Sigmoid colon (tissue), 3 donors: ENCODE data around the gene ANKRD27.

Source experiments
- CTCF ChIP-seq, 4 experiments: fragments of 450-650 bp in 3 of 4; fragments of 200-600 bp in 1 of 4; IDR thresholded peaks; one replicate each; pipeline ENCODE4 v1.5.1; 2016 to 2019; ENCODE audit warnings: antibody characterized with exemption in 4 of 4, mild to moderate bottlenecking in 3 of 4, moderate library complexity in 2 of 4
- POLR2A ChIP-seq, 2 donors: fragments of 450-650 bp; IDR thresholded peaks; one replicate each; pipeline ENCODE4 v1.6.1; 2016; ENCODE audit warnings: antibody characterized with exemption in 2 of 2, mild to moderate bottlenecking in 2 of 2, moderate library complexity in 2 of 2

- no peak for TF ChIP-seq CTCF (IDR thresholded peaks at IDR 0.05)
- TF ChIP-seq POLR2A (IDR thresholded peaks at IDR 0.05) = no peak
Measured at GRCh38 chr19:32627714-32628270, 47.2 kb downstream of the ANKRD27 start.
